BLaER1 (cell line): ENCODE results near the gene KCNQ1OT1.

ENCODE experiments used
- H3K27ac ChIP-seq: shearing (Covaris generic); formaldehyde crosslinking; 2 replicates; pipeline ENCODE4 v1.8.1; 2022
- H3K27me3 ChIP-seq: shearing (Covaris generic); formaldehyde crosslinking; 2 replicates; pipeline ENCODE4 v1.8.1; 2022
- H3K36me3 ChIP-seq: shearing (Covaris generic); formaldehyde crosslinking; 2 replicates; pipeline ENCODE4 v1.8.1; 2022
- H3K4me1 ChIP-seq: shearing (Covaris generic); formaldehyde crosslinking; 2 replicates; pipeline ENCODE4 v1.8.1; 2022
- H3K4me2 ChIP-seq: shearing (Covaris generic); formaldehyde crosslinking; 2 replicates; pipeline ENCODE4 v1.8.1; 2022
- H3K4me3 ChIP-seq: shearing (Covaris generic); formaldehyde crosslinking; 2 replicates; pipeline ENCODE4 v1.8.1; 2022
- H3K9ac ChIP-seq: shearing (Covaris generic); formaldehyde crosslinking; 2 replicates; pipeline ENCODE4 v1.8.1; 2022
- H3K9me3 ChIP-seq: shearing (Covaris generic); formaldehyde crosslinking; 2 replicates; pipeline ENCODE4 v1.8.1; 2022
- H4K20me1 ChIP-seq: shearing (Covaris generic); formaldehyde crosslinking; 2 replicates; pipeline ENCODE4 v1.8.1; 2022
- Cebpa-rat ChIP-seq: shearing (Covaris generic); IDR thresholded peaks from 2 replicates; pipeline ENCODE4 v1.8.1; 2022

Gene KCNQ1OT1

DNA sequence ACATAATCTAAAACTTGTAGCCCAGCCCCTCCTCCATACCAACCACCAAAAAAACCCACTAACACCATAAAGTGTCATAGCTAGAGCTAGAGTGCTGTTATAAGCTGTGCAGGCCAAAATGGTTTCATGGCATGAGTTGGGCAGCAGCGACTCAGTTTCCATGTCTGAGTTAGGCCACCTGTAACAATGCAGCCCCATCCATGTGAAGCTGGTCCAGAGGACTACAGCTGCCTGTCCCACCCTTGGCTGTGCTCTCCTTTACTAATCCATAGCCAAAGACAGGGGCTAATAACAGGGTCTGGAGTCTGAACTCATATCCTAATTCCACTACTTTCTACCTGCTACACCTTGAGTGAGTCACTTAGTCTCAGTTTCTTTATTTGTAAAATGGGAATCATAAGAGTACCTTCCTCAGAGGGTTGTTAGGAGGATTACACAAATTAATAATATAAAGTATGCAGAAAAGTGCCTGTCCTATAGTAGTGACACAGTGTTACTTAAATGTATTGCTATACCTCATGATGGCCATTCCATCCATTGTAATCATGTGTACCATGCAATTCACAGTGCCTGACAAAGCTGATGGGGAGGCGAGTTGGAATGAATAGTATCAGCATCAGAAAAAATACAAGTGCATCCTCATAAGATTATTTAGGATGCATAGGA, 20.6 kb downstream of the KCNQ1OT1 start:
- Histone ChIP-seq H3K27me3 (no peaks in the 10 kb centered on the region), H3K36me3 (peaks cover 34% of the 10 kb centered on the region), H3K4me2 (no peak overlapping the region), H3K4me1 (peaks cover 51% of the 10 kb centered on the region), H3K4me3 (no peak overlapping the region), H3K27ac (no peak overlapping the region), H3K9ac (no peak overlapping the region), H3K9me3 (no peaks in the 10 kb centered on the region), H4K20me1 (peaks cover 91% of the 10 kb centered on the region)
- no peak for TF ChIP-seq Cebpa-rat

DNA sequence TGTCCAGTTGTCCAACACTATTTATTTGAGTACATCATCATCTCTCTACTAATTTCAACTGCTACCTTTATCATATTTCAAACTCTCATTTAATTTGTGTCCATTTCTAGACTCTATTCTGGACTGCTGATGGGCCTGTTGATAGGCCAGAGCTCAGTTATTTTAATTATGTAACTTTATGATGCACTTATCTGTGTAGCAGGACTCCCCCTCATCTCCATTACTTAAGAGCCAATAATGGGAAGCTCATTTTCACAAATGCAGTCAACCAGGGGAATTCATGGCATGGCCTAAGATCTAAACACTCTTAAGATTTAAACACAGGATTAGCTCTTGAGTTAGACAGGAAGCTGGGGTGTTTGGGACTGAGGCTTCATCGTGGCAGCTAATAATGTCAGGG, 21.4 kb downstream of the KCNQ1OT1 start:
- Histone ChIP-seq H3K4me3 (no peak overlapping the region), H3K4me2 (no peak overlapping the region), H3K9ac (no peak overlapping the region), H4K20me1 (peaks cover 91% of the 10 kb centered on the region), H3K9me3 (no peaks in the 10 kb centered on the region), H3K4me1 (peaks cover 54% of the 10 kb centered on the region), H3K36me3 (peaks cover 34% of the 10 kb centered on the region), H3K27me3 (no peaks in the 10 kb centered on the region), H3K27ac (no peak overlapping the region)
- TF ChIP-seq Cebpa-rat, result no peak

DNA sequence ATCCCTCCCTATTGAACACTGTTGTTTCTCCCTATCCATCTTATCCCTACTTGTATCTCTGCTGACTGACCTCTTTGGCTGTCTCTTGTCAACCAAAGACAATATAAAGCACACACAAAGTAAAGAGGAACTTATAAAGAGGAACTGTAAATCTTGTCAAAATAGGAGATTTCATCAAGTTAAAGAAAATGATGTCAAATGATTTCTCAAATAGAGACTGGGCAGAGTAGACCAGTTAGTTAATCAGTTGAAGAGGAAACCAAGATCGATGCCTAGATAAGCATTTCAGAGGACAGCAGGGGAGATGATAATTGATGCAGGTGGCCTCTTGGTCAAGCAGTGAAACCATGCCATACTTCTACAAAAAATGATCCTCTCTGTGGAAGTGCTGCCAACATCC, 22.7 kb downstream of the KCNQ1OT1 start:
- Histone ChIP-seq H3K27ac (no peak overlapping the region), H3K4me1 (peaks cover 43% of the 10 kb centered on the region), H3K4me2 (no peak overlapping the region), H3K27me3 (no peaks in the 10 kb centered on the region), H3K4me3 (no peak overlapping the region), H3K36me3 (peaks cover 31% of the 10 kb centered on the region), H3K9ac (no peak overlapping the region), H3K9me3 (no peaks in the 10 kb centered on the region), H4K20me1 (peaks cover 91% of the 10 kb centered on the region)
- no peak for TF ChIP-seq Cebpa-rat

DNA sequence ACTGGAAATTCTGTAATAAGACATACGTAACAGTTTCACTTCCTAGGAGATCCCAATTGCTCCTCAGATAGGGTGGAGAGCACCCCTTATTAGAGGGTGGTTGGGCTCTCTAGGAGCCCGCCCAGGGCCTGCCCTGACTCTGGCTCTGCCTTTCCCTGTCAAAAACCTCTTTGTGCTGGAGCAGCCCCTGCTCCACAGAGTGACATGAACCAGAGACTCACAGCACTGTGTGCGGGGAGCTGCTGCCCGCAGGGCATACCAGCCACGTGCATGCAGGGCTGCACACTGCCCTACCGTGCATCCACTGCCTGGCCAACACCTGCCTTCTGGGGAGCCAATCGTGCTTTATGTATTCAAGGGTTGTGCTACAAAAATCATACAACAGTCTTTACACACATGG, 24.3 kb downstream of the KCNQ1OT1 start:
- Histone ChIP-seq H3K4me3 (no peak overlapping the region), H3K27ac (no peak overlapping the region), H3K4me2 (no peak overlapping the region), H3K4me1 (peaks cover 46% of the 10 kb centered on the region), H3K9ac (no peak overlapping the region), H4K20me1 (peaks cover 93% of the 10 kb centered on the region), H3K9me3 (no peaks in the 10 kb centered on the region), H3K36me3 (peaks cover 38% of the 10 kb centered on the region), H3K27me3 (no peaks in the 10 kb centered on the region)
- TF ChIP-seq Cebpa-rat, result no peak

DNA sequence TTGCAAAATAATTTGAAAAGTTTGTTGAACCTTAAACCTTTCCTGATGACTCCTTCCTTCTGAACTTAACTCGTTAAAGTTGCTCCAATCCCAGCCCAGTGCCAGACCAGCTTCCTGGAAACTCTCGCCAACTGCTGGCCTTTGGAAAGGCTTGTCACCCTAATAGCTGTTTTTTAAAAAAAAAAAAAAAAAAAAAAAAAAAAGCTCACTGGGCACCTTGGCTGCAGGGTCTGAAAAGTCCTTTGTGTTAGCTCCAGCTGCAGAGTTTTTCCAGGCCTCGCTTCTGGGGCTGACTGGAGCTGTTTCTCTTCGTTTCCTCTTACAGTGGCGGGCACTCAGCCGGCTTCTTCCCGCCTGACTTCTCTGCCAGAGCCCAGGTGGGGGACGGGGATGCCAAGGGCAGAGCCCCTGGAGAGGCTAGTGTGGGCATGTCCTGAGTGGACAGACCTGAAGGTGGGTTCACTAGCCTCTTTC, 25.1 kb downstream of the KCNQ1OT1 start:
- peaks cover 50% of the 10 kb centered on the region for H3K4me1 ChIP-seq
- no peaks in the 10 kb centered on the region for H3K9me3 ChIP-seq
- no peaks in the 10 kb centered on the region for H3K27me3 ChIP-seq
- H4K20me1 ChIP-seq, result peaks cover 97% of the 10 kb centered on the region
- no peak overlapping the region for H3K9ac ChIP-seq
- H3K27ac ChIP-seq, result no peak overlapping the region
- no peak overlapping the region for H3K4me3 ChIP-seq
- H3K36me3 ChIP-seq, result peaks cover 46% of the 10 kb centered on the region
- H3K4me2 ChIP-seq, result no peak overlapping the region
- TF ChIP-seq Cebpa-rat, result no peak

DNA sequence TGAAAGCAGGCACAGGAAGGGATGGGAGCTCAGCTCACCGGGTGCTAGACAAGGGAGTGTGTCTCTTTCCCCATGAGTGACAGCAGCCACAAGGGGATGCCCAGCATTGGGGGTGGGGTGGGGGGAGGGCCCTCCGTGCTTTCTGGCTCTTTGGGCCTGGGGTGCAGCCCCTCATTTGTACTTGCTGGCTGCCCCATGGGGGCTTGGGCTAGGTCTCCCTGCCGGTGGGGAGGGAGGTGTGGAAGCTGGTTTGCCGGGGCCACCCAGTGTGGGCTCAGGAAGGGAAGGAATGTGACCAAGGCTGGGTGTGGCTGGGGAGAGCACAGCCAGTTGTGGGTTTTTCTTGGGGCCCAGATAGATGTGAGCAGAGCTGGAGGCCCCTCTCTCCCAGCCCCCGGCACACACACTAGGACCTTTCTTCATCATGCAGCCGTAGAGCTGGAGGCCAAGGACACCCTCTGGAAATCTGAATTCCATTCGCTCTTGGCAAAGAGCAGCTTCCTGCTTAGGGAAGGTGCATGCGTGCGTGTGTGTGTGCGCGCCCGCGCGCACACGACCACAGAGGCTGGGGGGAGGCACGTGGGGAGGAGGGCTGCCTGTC, 25.8 kb downstream of the KCNQ1OT1 start:
- H3K9me3 ChIP-seq, result no peaks in the 10 kb centered on the region
- no peak overlapping the region for H3K4me3 ChIP-seq
- no peak for TF ChIP-seq Cebpa-rat
- no peak overlapping the region for H3K9ac ChIP-seq
- H3K27me3 ChIP-seq, result no peaks in the 10 kb centered on the region
- H4K20me1 ChIP-seq, result peaks cover 90% of the 10 kb centered on the region
- H3K4me1 ChIP-seq, result peaks cover 50% of the 10 kb centered on the region
- no peak overlapping the region for H3K27ac ChIP-seq
- peaks cover 50% of the 10 kb centered on the region for H3K36me3 ChIP-seq
- H3K4me2 ChIP-seq, result no peak overlapping the region; the same call in 1 of the 2 replicates

DNA sequence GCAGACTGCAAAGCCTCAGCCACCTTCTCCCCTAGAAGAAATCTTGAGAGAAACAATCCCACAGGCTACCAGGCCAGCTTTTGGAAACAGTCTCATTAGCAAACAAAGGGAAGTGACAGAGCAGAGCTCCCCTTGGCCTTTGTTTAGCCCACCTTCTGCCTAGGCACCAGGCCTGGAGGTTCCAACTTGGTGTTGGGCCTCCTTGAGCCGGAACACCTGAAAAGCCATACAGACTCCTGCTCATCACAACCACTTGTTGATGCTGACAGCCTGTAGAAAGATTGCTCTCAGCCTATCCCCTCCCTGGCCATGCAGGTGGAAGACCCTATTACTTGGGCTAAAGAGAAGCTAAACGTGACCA, 26.6 kb downstream of the KCNQ1OT1 start:
- Histone ChIP-seq H3K4me3 (no peak overlapping the region), H3K36me3 (peaks cover 56% of the 10 kb centered on the region), H3K4me1 (peaks cover 43% of the 10 kb centered on the region), H3K9me3 (no peaks in the 10 kb centered on the region), H3K27me3 (no peaks in the 10 kb centered on the region), H3K4me2 (no peak overlapping the region), H4K20me1 (peaks cover 83% of the 10 kb centered on the region), H3K9ac (no peak overlapping the region), H3K27ac (no peak overlapping the region)
- no peak for TF ChIP-seq Cebpa-rat

DNA sequence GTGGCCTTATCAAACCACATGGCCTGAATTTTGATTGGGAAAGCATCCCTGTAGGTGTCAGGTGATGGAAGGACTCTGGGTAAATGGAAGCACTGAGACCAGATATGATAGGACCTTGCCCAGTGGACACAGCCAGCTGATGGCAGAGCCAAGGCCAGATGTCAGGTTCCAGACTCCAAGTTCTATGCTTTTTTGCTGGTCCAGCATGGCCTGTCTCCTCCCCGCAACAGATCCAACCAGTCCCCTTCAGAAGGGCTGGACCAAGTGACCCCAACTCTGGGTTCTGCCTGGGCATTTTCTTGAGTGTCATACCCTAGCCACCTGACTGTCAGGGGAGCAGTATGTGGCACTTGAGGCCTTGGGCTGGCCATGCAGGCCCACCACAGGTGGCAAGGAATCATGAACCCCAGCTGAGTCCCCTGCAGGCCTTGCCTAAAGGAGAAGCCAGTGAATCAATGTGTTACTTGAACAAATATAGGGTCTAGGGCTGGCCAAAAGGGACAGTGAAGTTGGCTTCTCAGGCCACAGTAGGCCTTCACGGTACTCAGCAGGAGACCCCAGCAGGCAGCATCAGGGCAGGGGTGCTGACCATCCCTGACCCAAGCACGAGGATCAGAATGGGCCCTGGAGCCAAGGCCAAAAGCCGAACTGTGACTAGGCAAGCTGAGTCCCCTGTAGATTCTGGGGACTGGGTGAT, 27.1 kb downstream of the KCNQ1OT1 start:
- Histone ChIP-seq H3K4me2 (no peak overlapping the region), H3K4me1 (peaks cover 48% of the 10 kb centered on the region), H3K27ac (no peak overlapping the region), H3K9ac (no peak overlapping the region), H3K4me3 (no peak overlapping the region), H4K20me1 (peaks cover 83% of the 10 kb centered on the region), H3K27me3 (no peaks in the 10 kb centered on the region), H3K9me3 (no peaks in the 10 kb centered on the region), H3K36me3 (peaks cover 62% of the 10 kb centered on the region)
- no peak for TF ChIP-seq Cebpa-rat

DNA sequence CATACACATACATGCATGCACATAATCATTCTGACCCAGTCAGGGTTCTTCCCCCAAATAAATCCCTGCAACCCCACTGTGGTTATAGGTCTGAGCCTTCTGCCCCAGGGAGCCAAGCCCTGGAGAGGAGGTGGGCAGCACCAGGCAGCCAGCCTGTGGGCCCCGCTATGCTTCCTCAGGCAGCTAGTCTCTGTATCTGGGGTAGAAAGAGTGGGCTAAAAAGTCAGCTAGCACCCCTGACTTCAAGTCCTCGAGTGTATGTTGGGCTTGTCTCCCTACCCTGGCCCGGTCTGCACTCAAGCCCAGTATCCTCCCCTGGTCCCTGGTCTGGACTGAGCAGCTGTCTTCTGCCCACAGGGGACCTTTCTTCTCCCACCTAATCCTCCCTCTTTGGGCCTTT, 28.0 kb downstream of the KCNQ1OT1 start:
- Histone ChIP-seq H3K4me2 (peak overlapping the region; percentile 38; the same call in 1 of the 2 replicates), H3K4me3 (no peak overlapping the region), H3K9ac (no peak overlapping the region), H3K36me3 (peaks cover 68% of the 10 kb centered on the region), H4K20me1 (peaks cover 75% of the 10 kb centered on the region), H3K9me3 (no peaks in the 10 kb centered on the region), H3K27me3 (no peaks in the 10 kb centered on the region), H3K4me1 (peaks cover 42% of the 10 kb centered on the region), H3K27ac (no peak overlapping the region)
- no peak for TF ChIP-seq Cebpa-rat

DNA sequence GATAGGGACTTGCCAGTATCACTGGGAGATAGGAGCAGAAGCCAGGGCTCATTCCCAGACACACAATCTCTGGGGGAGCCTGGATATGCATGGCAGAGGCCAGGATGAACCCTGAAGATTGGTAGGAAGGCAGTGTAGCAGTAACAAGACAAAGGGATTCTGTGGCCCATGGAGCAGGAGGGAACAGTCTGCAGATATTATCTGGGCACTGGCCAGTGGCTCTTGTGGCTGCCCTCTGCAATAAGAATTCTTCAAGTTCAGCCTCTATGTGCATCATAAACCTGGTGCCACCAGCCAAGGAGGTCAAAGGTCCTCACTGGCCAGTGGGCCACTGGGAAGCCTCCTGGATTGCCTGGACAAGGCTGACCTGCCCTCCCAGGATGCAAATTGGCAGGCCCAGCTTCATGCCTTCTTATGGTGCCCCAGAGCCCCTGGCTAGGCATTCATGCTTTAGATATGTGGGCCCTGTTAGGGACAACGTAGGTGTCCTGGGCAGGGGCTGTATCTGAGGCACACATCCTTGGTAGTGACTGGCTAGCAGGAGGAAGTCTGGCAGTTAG, 29.2 kb downstream of the KCNQ1OT1 start:
- no peaks in the 10 kb centered on the region for H3K27me3 ChIP-seq
- peaks cover 63% of the 10 kb centered on the region for H4K20me1 ChIP-seq
- H3K9me3 ChIP-seq, result peaks cover under 1% of the 10 kb centered on the region; the same call in 1 of the 2 replicates
- no peak overlapping the region; the same call in 1 of the 2 replicates for H3K27ac ChIP-seq
- no peak overlapping the region for H3K4me3 ChIP-seq
- peaks cover 39% of the 10 kb centered on the region for H3K4me1 ChIP-seq
- H3K9ac ChIP-seq, result no peak overlapping the region
- TF ChIP-seq Cebpa-rat, result no peak
- H3K4me2 ChIP-seq, result peak overlapping the region; percentile 38
- H3K36me3 ChIP-seq, result peaks cover 70% of the 10 kb centered on the region
